ENCODE data around the gene IL17RD. TPM values are rescaled to one million over a fixed set of nuclear protein-coding genes. Genes with fewer than 3 reads are reported as not detected.

The IL17RD gene
- total and polyA plus RNA-seq, 2 of the 4 experiments (the other 2 are of a cell fraction): 0.72 to 0.92 TPM

GRCh38 chr3:57068437-57069089 is 96.6 kb downstream of the IL17RD start:
- POLR2A ChIA-PET (ENCODE audit: unreplicated experiment): no interaction called here
- H3K4me1 ChIP-seq (ENCODE audit: control insufficient read depth, insufficient read depth, low read length): peaks cover 2% of the 10 kb centered on the region; the same call in 1 of the 2 replicates
- H3K56ac ChIP-seq (ENCODE audit: extremely low read depth, insufficient read depth, low read length): no peak overlapping the region
- no peaks in the 10 kb centered on the region for H4K20me1 ChIP-seq (ENCODE audit: insufficient read depth, low read length)
- H3K9me3 ChIP-seq (ENCODE audit: control insufficient read depth, insufficient read depth, low read length): no peaks in the 10 kb centered on the region
- in situ Hi-C loops (cut with MboI; ENCODE audit: low sequenced_read_pairs): no loop called here
- H4K91ac ChIP-seq (ENCODE audit: insufficient read depth, low read depth, low read length): no peak overlapping the region
- H2BK5ac ChIP-seq (ENCODE audit: low read depth, low read length, poor library complexity, severe bottlenecking): no peak overlapping the region
- H3K23ac ChIP-seq (ENCODE audit: low read depth, low read length): no peak overlapping the region
- no peak overlapping the region for H4K5ac ChIP-seq (ENCODE audit: low read depth, low read length)
- H2AFZ ChIP-seq (replicated peaks; ENCODE audit: low read length, poor library complexity): peak overlapping the region; percentile 2
- no peaks in the 10 kb centered on the region for H3K36me3 ChIP-seq (ENCODE audit: control insufficient read depth, insufficient read depth, low read length)
- H3K4me3 ChIP-seq (ENCODE audit: insufficient read depth, low read depth, low read length): no peak overlapping the region
- no peak overlapping the region for H3K18ac ChIP-seq (ENCODE audit: low read depth, low read length)
- no peaks in the 10 kb centered on the region for H3K27me3 ChIP-seq (ENCODE audit: control insufficient read depth, insufficient read depth, low read length)
- intact Hi-C loops (cut with micrococcal nuclease): no loop called here
- BruUV-seq (replicated peaks): no TSS peak
- H4K8ac ChIP-seq (ENCODE audit: low read depth in 2 of 2, low read length in 2 of 2): no peak overlapping the region
- CTCF ChIA-PET: interaction anchor here (0.7 kb wide), 1 partner anchor 39 kb away, joined by 3 read pairs; no protein-coding TSS in a partner anchor
- no peak overlapping the region for H2AK5ac ChIP-seq (ENCODE audit: low read depth, low read length)
- H2BK120ac ChIP-seq (ENCODE audit: low read depth, low read length): no peak overlapping the region
- no peak overlapping the region for H3K4ac ChIP-seq (ENCODE audit: low read depth, low read length)
- no peak overlapping the region; the same call in 1 of the 2 replicates for H3K4me2 ChIP-seq (ENCODE audit: low read depth, low read length)
- no peaks in the 10 kb centered on the region for H3K79me1 ChIP-seq (ENCODE audit: low read depth in 1 of 2, low read length in 2 of 2)
- no peak overlapping the region for H3K27ac ChIP-seq (ENCODE audit: insufficient read depth, low read length)
- no peak overlapping the region for H3K9ac ChIP-seq (ENCODE audit: low read depth, low read length)
- H3K9me1 ChIP-seq (ENCODE audit: insufficient read depth, low read length): no peaks in the 10 kb centered on the region
- dilution Hi-C loops (cut with HindIII; ENCODE audit: low sequenced_read_pairs, unreplicated experiment): no loop called here
- no peak overlapping the region for H2BK15ac ChIP-seq (ENCODE audit: low read depth, low read length)
- H2BK20ac ChIP-seq (ENCODE audit: low read depth, low read length): no peak overlapping the region
- TF ChIP-seq MXI1 (IDR thresholded peaks at IDR 0.05; ENCODE audit: borderline replicate concordance, low read depth, low read length): no peak
- no peak overlapping the region for H2AK9ac ChIP-seq (replicated peaks; ENCODE audit: low read depth, low read length, poor library complexity)
- DNase-seq: peak; percentile 61
- peak; percentile 91 for ATAC-seq (ENCODE audit: low read depth)
- WGBS, 2 experiments (ENCODE audit: extremely low coverage in 2 of 2, insufficient read length in 1 of 2): no CpG with 5 or more reads among the region's 11 CpGs
- no peak overlapping the region; the same call in 1 of the 2 replicates for H3K14ac ChIP-seq (replicated peaks; ENCODE audit: low read depth, low read length)
